Measurements from ENCODE around the gene MDP1. TPM values are rescaled to one million over a fixed set of nuclear protein-coding genes. Genes with fewer than 3 reads are reported as not detected.

The MDP1 gene
- total RNA-seq, 1 donor from 2014 or later, result 13.5 TPM

GRCh38 chr14:24181371-24182077, 34.3 kb downstream of the MDP1 start:
- Mint-ChIP-seq H3K9me3 (no peaks in the 10 kb centered on the region), H3K4me1 (peaks cover 5% of the 10 kb centered on the region), H3K36me3 (ENCODE audit: low read depth) (peaks cover 70% of the 10 kb centered on the region), H3K27me3 (no peaks in the 10 kb centered on the region), H3K4me3 (no peak overlapping the region), H3K27ac (no peak overlapping the region)
- intact Hi-C loops (cut with micrococcal nuclease), result no loop called here
- peak; percentile 60 for DNase-seq

GRCh38 chr14:24179961-24180796, 35.7 kb downstream of the MDP1 start:
- H3K27ac Mint-ChIP-seq, result peak overlapping the region; percentile 12
- H3K4me3 Mint-ChIP-seq, result no peak overlapping the region

GRCh38 chr14:24179294-24179960, 36.4 kb downstream of the MDP1 start:
- Mint-ChIP-seq H3K9me3 (no peaks in the 10 kb centered on the region), H3K27ac (peak overlapping the region; percentile 59), H3K36me3 (ENCODE audit: low read depth) (peaks cover 68% of the 10 kb centered on the region), H3K4me1 (peaks cover 5% of the 10 kb centered on the region), H3K4me3 (no peak overlapping the region), H3K27me3 (no peaks in the 10 kb centered on the region)
- peak; percentile 57 for DNase-seq
- intact Hi-C loops (cut with micrococcal nuclease), result no loop called here

More at GRCh38 chr14:24179961-24180796, 35.7 kb downstream of the MDP1 start:
- Mint-ChIP-seq H3K9me3 (no peaks in the 10 kb centered on the region), H3K36me3 (ENCODE audit: low read depth) (peaks cover 66% of the 10 kb centered on the region), H3K4me1 (peaks cover 2% of the 10 kb centered on the region), H3K27me3 (no peaks in the 10 kb centered on the region)
- intact Hi-C loops (cut with micrococcal nuclease), result no loop called here
- DNase-seq, result no peak

GRCh38 chr14:24178399-24179178, 37.3 kb downstream of the MDP1 start:
- Mint-ChIP-seq H3K27me3 (no peaks in the 10 kb centered on the region), H3K9me3 (no peaks in the 10 kb centered on the region), H3K4me3 (no peak overlapping the region), H3K36me3 (ENCODE audit: low read depth) (peaks cover 66% of the 10 kb centered on the region), H3K27ac (no peak overlapping the region), H3K4me1 (peaks cover 5% of the 10 kb centered on the region)
- peak; percentile 55 for DNase-seq
- intact Hi-C loops (cut with micrococcal nuclease), result no loop called here

GRCh38 chr14:24177891-24178290, 38.0 kb downstream of the MDP1 start:
- H3K4me1 Mint-ChIP-seq, result peaks cover 5% of the 10 kb centered on the region
- no peak overlapping the region for H3K27ac Mint-ChIP-seq
- no peaks in the 10 kb centered on the region for H3K27me3 Mint-ChIP-seq
- H3K36me3 Mint-ChIP-seq (ENCODE audit: low read depth), result peaks cover 67% of the 10 kb centered on the region
- intact Hi-C loops (cut with micrococcal nuclease), result no loop called here
- no peaks in the 10 kb centered on the region for H3K9me3 Mint-ChIP-seq
- H3K4me3 Mint-ChIP-seq, result no peak overlapping the region
- DNase-seq, result no peak

- no peak for DNase-seq
- H3K36me3 Mint-ChIP-seq (ENCODE audit: low read depth), result peaks cover 63% of the 10 kb centered on the region
- peaks cover 5% of the 10 kb centered on the region for H3K4me1 Mint-ChIP-seq
- no peak overlapping the region for H3K4me3 Mint-ChIP-seq
- intact Hi-C loops (cut with micrococcal nuclease), result no loop called here
- H3K27ac Mint-ChIP-seq, result no peak overlapping the region
- H3K27me3 Mint-ChIP-seq, result no peaks in the 10 kb centered on the region
- H3K9me3 Mint-ChIP-seq, result no peaks in the 10 kb centered on the region
These were observed 38.6 kb downstream of the MDP1 start for GRCh38 chr14:24177041-24177825.

- Mint-ChIP-seq H3K27me3 (no peaks in the 10 kb centered on the region), H3K36me3 (ENCODE audit: low read depth) (peaks cover 61% of the 10 kb centered on the region), H3K27ac (no peak overlapping the region), H3K9me3 (no peaks in the 10 kb centered on the region), H3K4me3 (no peak overlapping the region), H3K4me1 (peaks cover 5% of the 10 kb centered on the region)
- DNase-seq, result no peak
- intact Hi-C loops (cut with micrococcal nuclease), result no loop called here
These were observed 39.3 kb downstream of the MDP1 start for GRCh38 chr14:24176599-24176998.

GRCh38 chr14:24172871-24173281, 43.0 kb downstream of the MDP1 start:
- DNase-seq, result no peak
- no peaks in the 10 kb centered on the region for H3K27me3 Mint-ChIP-seq
- H3K27ac Mint-ChIP-seq, result peak overlapping the region; percentile 22
- H3K4me1 Mint-ChIP-seq, result peaks cover 20% of the 10 kb centered on the region
- H3K36me3 Mint-ChIP-seq (ENCODE audit: low read depth), result peaks cover 61% of the 10 kb centered on the region
- no peaks in the 10 kb centered on the region for H3K9me3 Mint-ChIP-seq
- no peak overlapping the region for H3K4me3 Mint-ChIP-seq
- intact Hi-C loops (cut with micrococcal nuclease), result no loop called here

GRCh38 chr14:24172261-24172860, 43.5 kb downstream of the MDP1 start:
- no peak for DNase-seq
- intact Hi-C loops (cut with micrococcal nuclease), result no loop called here
- no peak overlapping the region for H3K4me3 Mint-ChIP-seq
- no peaks in the 10 kb centered on the region for H3K27me3 Mint-ChIP-seq
- peaks cover 61% of the 10 kb centered on the region for H3K36me3 Mint-ChIP-seq (ENCODE audit: low read depth)
- peaks cover 23% of the 10 kb centered on the region for H3K4me1 Mint-ChIP-seq
- H3K27ac Mint-ChIP-seq, result no peak overlapping the region
- H3K9me3 Mint-ChIP-seq, result no peaks in the 10 kb centered on the region

GRCh38 chr14:24171422-24172260, 44.2 kb downstream of the MDP1 start, which contains the start of gene REC8:
TSS of gene REC8 (plus strand) at chr14:24172080. CDS start at chr14:24172553, 473 bp downstream.
- Mint-ChIP-seq H3K9me3 (no peaks in the 10 kb centered on the region), H3K27ac (peak within 1 kb of the TSS; percentile 83), H3K27me3 (no peaks in the 10 kb centered on the region), H3K36me3 (ENCODE audit: low read depth) (peaks cover 58% of the 10 kb centered on the region), H3K4me1 (peaks cover 26% of the 10 kb centered on the region), H3K4me3 (peak within 1 kb of the TSS; percentile 72)
- DNase-seq, result peak; percentile 76
- intact Hi-C loops (cut with micrococcal nuclease), result no loop called here

GRCh38 chr14:24167469-24168114, 48.3 kb downstream of the MDP1 start:
- Mint-ChIP-seq H3K4me1 (peaks cover 50% of the 10 kb centered on the region), H3K4me3 (no peak overlapping the region), H3K27ac (peak overlapping the region; percentile 79), H3K9me3 (no peaks in the 10 kb centered on the region), H3K27me3 (no peaks in the 10 kb centered on the region), H3K36me3 (ENCODE audit: low read depth) (peaks cover 77% of the 10 kb centered on the region)
- intact Hi-C loops (cut with micrococcal nuclease), result no loop called here
- no peak for DNase-seq
